Measurements from ENCODE around the gene SERP2.

Gene SERP2

GRCh38 chr13:44436589-44437337 is 63.1 kb downstream of the SERP2 start:
- peak; percentile 97 for DNase-seq

- DNase-seq: peak; percentile 77
Observed at GRCh38 chr13:44437356-44438233, 64.0 kb downstream of the SERP2 start.

- no peak for DNase-seq
Observed at GRCh38 chr13:44438234-44438579, 64.6 kb downstream of the SERP2 start.

- no peak for DNase-seq
Observed at GRCh38 chr13:44439452-44440024, 65.9 kb downstream of the SERP2 start.

- DNase-seq: no peak
Observed at GRCh38 chr13:44440046-44440608, 66.5 kb downstream of the SERP2 start.

Data from NCI-H526 treated with DMSO at 0.1 percent for 48 hours (cell line).